AG09319 (cell line): ENCODE measurements around the gene PROM1.
A peak's percentile ranks its signal among the peaks of the same experiment; 100 is the strongest.

Experiments used
- DNase-seq: peaks from one replicate; pipeline ENCODE4 v3.0.0-alpha.2; 2010; ENCODE audit warnings: low read depth; ENCODE audit errors: extremely low read depth
- TF ChIP-seq, protein P1 (sequence below): IDR thresholded peaks from 2 replicates; pipeline ENCODE4 v1.5.1; 2011; ENCODE audit warnings: low read depth, mild to moderate bottlenecking, inconsistent platforms, low read length, moderate library complexity

PROM1 gene

DNA sequence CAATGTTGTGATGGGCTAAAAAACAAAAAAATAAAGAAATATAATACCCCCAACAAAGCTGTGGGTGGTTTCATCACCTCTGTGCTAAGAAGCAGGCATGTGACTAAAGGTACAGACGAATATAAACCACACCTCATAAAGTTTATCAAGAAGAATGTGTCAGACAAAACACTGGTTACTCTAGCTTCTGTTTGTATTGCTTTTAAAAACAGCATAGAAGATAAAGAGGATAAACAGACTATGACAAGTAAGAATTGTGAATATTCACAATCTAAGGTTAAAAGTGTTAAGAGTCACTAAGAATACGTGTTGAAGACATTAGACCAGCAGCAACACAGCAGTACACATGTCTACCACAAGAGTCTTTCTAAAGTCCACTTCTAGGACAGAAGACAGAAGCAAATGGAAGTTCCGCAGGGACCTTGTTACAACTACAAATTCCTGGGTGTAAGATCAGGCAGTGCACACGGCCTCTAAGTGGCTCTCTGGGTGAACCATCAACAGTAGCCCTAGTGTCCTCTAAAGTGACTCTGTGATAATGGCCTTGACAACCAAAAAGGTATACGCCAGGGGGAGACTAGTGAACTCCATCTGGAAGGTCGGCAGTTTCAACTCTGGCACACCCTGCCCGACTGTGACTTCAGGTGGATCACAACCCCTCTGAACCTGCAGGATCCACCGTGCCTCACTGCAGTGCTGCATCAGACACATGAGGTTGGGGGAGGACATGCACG, 112.6 kb downstream of the PROM1 start:
- DNase-seq = no peak
- TF ChIP-seq, protein P1, sequence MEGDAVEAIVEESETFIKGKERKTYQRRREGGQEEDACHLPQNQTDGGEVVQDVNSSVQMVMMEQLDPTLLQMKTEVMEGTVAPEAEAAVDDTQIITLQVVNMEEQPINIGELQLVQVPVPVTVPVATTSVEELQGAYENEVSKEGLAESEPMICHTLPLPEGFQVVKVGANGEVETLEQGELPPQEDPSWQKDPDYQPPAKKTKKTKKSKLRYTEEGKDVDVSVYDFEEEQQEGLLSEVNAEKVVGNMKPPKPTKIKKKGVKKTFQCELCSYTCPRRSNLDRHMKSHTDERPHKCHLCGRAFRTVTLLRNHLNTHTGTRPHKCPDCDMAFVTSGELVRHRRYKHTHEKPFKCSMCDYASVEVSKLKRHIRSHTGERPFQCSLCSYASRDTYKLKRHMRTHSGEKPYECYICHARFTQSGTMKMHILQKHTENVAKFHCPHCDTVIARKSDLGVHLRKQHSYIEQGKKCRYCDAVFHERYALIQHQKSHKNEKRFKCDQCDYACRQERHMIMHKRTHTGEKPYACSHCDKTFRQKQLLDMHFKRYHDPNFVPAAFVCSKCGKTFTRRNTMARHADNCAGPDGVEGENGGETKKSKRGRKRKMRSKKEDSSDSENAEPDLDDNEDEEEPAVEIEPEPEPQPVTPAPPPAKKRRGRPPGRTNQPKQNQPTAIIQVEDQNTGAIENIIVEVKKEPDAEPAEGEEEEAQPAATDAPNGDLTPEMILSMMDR = no peak

DNA sequence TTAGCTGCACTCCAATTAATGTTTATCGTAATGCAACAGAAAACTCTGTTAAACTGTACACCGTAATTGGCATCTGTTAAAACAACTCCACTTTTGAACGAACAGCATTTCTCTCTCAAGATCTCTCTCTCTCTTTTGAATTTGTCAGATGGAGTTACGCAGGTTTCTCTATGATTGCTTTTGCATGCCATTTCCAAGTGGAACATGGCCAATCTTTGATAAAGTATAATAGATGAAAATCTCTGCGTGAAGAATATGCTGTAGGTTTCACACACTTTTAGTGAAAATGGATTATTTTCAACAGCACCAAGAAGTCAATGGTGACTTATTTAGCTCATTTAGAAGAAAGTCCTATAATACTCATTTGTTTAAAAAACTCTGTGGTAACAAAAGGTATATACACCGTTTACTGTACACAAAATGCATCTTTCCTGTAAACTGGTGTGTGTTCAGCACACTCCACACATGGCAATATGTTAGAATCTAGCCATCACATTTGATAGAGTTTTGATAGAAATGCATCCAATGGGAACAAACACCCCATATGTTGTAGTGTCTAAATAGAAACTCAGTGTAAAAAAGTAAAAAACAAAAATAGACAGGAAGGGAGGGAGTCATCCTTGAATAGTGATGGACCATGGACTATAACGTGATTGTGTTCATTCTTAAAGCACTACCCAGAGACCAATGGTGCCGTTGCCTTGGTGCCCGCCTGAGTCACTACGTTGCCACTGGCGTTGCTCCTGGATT, 115.1 kb downstream of the PROM1 start:
- no peak for DNase-seq
- TF ChIP-seq, protein P1 = no peak

DNA sequence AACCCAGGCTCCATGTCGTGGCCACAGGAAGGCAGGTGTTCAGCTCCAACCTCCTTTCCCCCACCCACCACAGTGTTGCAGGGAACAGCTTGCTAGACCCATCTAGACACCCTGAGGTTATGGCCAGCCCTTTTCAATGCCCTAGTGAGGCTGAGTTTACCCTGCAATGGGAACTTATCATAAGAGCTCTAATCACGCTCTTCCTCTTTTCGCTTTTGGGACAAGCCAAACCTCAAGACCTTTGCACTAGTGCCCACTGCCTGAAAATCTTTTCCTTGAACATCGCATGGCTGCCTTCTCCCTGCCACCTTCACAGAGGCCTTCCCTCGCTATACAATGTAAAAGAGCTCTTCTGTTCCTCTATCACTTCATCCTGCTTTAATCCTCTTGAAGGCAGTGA, 118.5 kb downstream of the PROM1 start:
- TF ChIP-seq, protein P1 = no peak

DNA sequence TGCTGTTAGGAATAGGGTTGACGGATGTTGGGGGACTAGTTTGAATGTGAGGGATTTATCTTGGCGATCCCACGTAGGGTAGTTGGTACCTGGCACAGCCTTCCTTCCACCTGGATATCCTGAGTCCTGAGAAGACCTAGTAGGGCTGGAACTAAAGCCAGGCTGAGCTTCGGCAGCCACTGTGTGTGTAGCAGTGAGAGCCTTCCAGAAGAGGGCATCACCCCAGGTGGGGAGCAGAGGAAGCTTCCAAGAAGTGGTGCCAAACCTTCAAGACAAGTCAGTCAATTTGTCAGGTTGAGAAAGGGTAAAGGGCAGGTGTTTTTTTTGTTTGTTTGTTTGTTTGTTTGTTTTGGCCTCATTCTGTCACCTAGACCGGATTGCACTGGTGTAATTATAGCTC, 119.7 kb downstream of the PROM1 start:
- no peak for DNase-seq

More for the DNA sequence above, 118.5 kb downstream of the PROM1 start:
- DNase-seq = no peak

DNA sequence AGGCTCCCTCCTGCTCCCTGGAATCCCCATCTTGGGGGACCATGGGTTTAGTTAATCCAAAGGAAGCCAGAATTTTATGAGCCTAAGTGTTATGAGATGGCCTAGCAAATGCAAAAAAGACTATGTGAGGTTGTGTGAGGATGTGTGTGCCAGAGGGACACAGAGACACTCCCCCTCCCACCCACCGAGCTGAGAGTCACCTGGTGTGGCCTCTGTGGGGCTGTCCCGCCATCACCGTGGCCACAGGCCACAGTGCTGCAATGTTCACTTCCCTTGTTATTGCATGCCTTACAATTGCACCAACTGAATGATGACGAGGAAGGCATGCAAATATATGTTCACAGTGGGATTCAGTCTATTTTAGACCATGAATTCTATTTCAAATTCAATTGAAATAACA, 120.2 kb downstream of the PROM1 start:
- TF ChIP-seq, protein P1 = no peak
- no peak for DNase-seq

More for the DNA sequence above, 119.7 kb downstream of the PROM1 start:
- TF ChIP-seq, protein P1 = no peak; the same call in 1 of the 2 replicates

DNA sequence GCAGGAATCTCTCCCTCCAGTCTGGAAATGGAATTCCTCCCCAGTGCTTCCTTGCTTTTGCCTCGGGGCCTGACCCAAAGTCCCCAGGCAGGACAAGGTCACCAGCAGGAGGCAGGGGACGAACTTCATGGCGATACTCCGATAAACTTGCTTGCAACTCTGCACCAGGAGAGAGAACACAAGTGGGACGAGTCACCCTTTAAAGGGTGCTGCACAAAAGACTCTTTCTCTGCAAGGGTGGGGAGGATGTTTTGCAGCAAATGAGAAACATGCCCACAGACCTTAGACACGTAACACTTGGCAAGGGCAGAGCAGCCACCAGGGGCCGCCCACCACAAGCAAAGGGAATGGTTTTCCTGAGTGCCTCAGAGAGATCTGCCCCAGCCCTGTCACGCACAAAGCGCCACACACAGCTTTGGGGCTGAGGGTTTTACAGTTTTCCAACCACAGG, 120.8 kb downstream of the PROM1 start, which contains the start of gene FGFBP2:
TSS of gene FGFBP2 (minus strand) at position 175 of the 451 bp plus-strand sequence. CDS start at position 129, 46 bp downstream.
- peak; percentile 3 for DNase-seq
- TF ChIP-seq, protein P1 = peak; percentile 64
